ENCODE results near the gene OR9A4.

GRCh38 chr7:141949021-141949420 is 32.8 kb downstream of the OR9A4 start:
- TF ChIP-seq CTCF (IDR thresholded peaks at IDR 0.05) (no peak), EZH2 (IDR thresholded peaks at IDR 0.05) (no peak), EZH2phosphoT487 (IDR thresholded peaks at IDR 0.05) (no peak)
